WTC11 (cell line): ENCODE results near the gene RIMS4. TPM values are rescaled to one million over a fixed set of nuclear protein-coding genes. Genes with fewer than 3 reads are reported as not detected.

ENCODE experiments used
- ATAC-seq: fragments of 200-7000 bp; cut with Tn5 transposase; 2 replicates; pipeline ENCODE4 v1.10.0; 2021; ENCODE audit warnings: mild to moderate bottlenecking, moderate library complexity
- CTCF ChIA-PET: fragments of 300-600 bp; sonication (Branson Sonifier 250); formaldehyde crosslinking; loops from one replicate; lab custom pipeline; 2021; ENCODE audit warnings: antibody characterized with exemption; lab: Charles Lee
- POLR2A ChIA-PET: fragments of 350-600 bp; sonication (Branson Sonifier 250); formaldehyde crosslinking; loops from one replicate; lab custom pipeline; 2021; ENCODE audit warnings: antibody characterized with exemption; lab: Charles Lee
- DNase-seq: peaks from one replicate; pipeline ENCODE4 v3.0.0; 2021; ENCODE audit warnings: low spot score
- H3K27ac Mint-ChIP-seq: 2 replicates; pipeline ENCODE4 v1.8.0; 2021; ENCODE audit warnings: mixed read lengths
- H3K27me3 Mint-ChIP-seq: 2 replicates; pipeline ENCODE4 v1.8.0; 2021; ENCODE audit warnings: low read depth, mild to moderate bottlenecking, moderate library complexity, mixed read lengths
- H3K36me3 Mint-ChIP-seq: 2 replicates; pipeline ENCODE4 v1.8.0; 2021; ENCODE audit warnings: mixed read lengths
- H3K4me1 Mint-ChIP-seq: 2 replicates; pipeline ENCODE4 v1.8.0; 2022; ENCODE audit warnings: mixed read lengths
- H3K4me3 Mint-ChIP-seq: 2 replicates; pipeline ENCODE4 v1.8.0; 2021; ENCODE audit warnings: mild to moderate bottlenecking, moderate library complexity, mixed read lengths
- H3K9me3 Mint-ChIP-seq: 2 replicates; pipeline ENCODE4 v1.8.0; 2021; ENCODE audit warnings: mixed read lengths
- CREM ChIP-seq: sonication (generic); formaldehyde crosslinking; IDR thresholded peaks from 2 replicates; pipeline ENCODE4 v1.8.1; 2022; ENCODE audit warnings: mild to moderate bottlenecking, missing genetic modification reagents, moderate library complexity
- FOXK1 ChIP-seq: sonication (generic); formaldehyde crosslinking; IDR thresholded peaks from 2 replicates; pipeline ENCODE4 v1.8.0; 2022; ENCODE audit warnings: mild to moderate bottlenecking, moderate library complexity, missing genetic modification reagents
- JUN ChIP-seq: sonication (generic); formaldehyde crosslinking; IDR thresholded peaks from 2 replicates; pipeline ENCODE4 v1.8.0; 2023; ENCODE audit warnings: mild to moderate bottlenecking, missing genetic modification reagents
- RELA ChIP-seq: sonication (generic); formaldehyde crosslinking; IDR thresholded peaks from 2 replicates; pipeline ENCODE4 v1.8.1; 2022; ENCODE audit warnings: missing genetic modification reagents, mild to moderate bottlenecking, borderline replicate concordance
- RORB ChIP-seq: fragments of 250-450 bp; sonication (Bioruptor Pico); IDR thresholded peaks from 2 replicates; pipeline ENCODE4 v1.9.0; 2021; ENCODE audit warnings: mild to moderate bottlenecking
- SOX15 ChIP-seq: fragments of 250-450 bp; sonication (Bioruptor Pico); IDR thresholded peaks from 2 replicates; pipeline ENCODE4 v1.9.0; 2021; ENCODE audit warnings: mild to moderate bottlenecking
- ZNF121 ChIP-seq: sonication (generic); formaldehyde crosslinking; IDR thresholded peaks from 2 replicates; pipeline ENCODE4 v1.8.0; 2023; ENCODE audit warnings: missing genetic modification reagents
- ZNF232 ChIP-seq: sonication (generic); formaldehyde crosslinking; IDR thresholded peaks from 2 replicates; pipeline ENCODE4 v1.8.0; 2022; ENCODE audit warnings: mild to moderate bottlenecking, missing genetic modification reagents
- ZNF263 ChIP-seq: sonication (generic); formaldehyde crosslinking; IDR thresholded peaks from 2 replicates; pipeline ENCODE4 v1.8.1; 2022; ENCODE audit warnings: low read depth, mild to moderate bottlenecking, moderate library complexity, missing genetic modification reagents
- ZNF416 ChIP-seq: fragments of 250-450 bp; sonication (Bioruptor Pico); IDR thresholded peaks from 2 replicates; pipeline ENCODE4 v1.9.0; 2021; ENCODE audit warnings: mild to moderate bottlenecking, inconsistent platforms
- ZNF671 ChIP-seq: fragments of 250-450 bp; sonication (Bioruptor Pico); IDR thresholded peaks from 2 replicates; pipeline ENCODE4 v1.8.0; 2021; ENCODE audit warnings: mild to moderate bottlenecking
- total RNA-seq: library from RNA; stranded (reverse); gene quantifications from 3 replicates; pipeline ENCODE4 v1.2.3, GENCODE V29; 2021
- TF ChIP-seq, protein P1 (sequence below): fragments of 250-450 bp; sonication (Bioruptor Pico); IDR thresholded peaks from 2 replicates; pipeline ENCODE4 v1.9.0; 2021; ENCODE audit warnings: moderate library complexity, mild to moderate bottlenecking, inconsistent platforms, borderline replicate concordance
- TF ChIP-seq, protein P2 (sequence below): fragments of 200-600 bp; IDR thresholded peaks from 2 replicates; pipeline ENCODE4 v1.8.0; 2022; ENCODE audit warnings: antibody characterized with exemption
- TF ChIP-seq, protein P3 (sequence below): sonication (generic); formaldehyde crosslinking; IDR thresholded peaks from 2 replicates; pipeline ENCODE4 v1.8.1; 2023; ENCODE audit warnings: mild to moderate bottlenecking, missing genetic modification reagents, moderate library complexity
- TF ChIP-seq, protein P4 (sequence below): sonication (generic); formaldehyde crosslinking; IDR thresholded peaks from 2 replicates; pipeline ENCODE4 v1.8.0; 2022; ENCODE audit warnings: mild to moderate bottlenecking, missing genetic modification reagents
- TF ChIP-seq, protein P5 (sequence below): fragments of 250-450 bp; sonication (Bioruptor Pico); conservative IDR thresholded peaks from 2 replicates; pipeline ENCODE4 v1.9.0; 2021; ENCODE audit warnings: mild to moderate bottlenecking
- TF ChIP-seq, protein P6 (sequence below): sonication (generic); formaldehyde crosslinking; IDR thresholded peaks from 2 replicates; pipeline ENCODE4 v1.8.1; 2022; ENCODE audit warnings: mild to moderate bottlenecking, missing genetic modification reagents, moderate library complexity, borderline replicate concordance

RIMS4 gene
- total RNA-seq, 1 experiment from 2014 or later: 24.8 TPM

DNA sequence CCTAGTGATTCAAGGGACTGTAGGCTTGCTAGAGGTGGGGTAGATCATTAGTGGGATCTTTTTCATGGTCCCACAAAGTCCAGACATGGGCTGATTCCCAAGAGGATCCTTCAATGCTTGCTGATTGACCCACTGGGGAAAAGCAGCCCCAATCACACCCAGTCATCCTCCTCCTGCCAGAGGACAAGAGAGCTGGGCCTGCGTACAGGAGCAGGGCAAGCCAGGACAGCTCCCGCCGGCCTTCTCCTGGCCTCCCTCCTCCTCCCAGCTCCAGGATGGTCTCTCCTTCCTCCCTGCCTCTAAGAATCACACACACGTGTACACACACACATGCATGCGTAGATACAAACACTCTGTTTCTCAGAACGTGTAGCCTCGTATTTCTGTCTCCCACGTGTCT, 37.7 kb downstream of the RIMS4 start:
- H3K27ac Mint-ChIP-seq: no peak overlapping the region
- ChIA-PET CTCF (interaction anchor here (0.6 to 3.4 kb wide), 2 partner anchors 12 to 25 kb away, joined by 3 to 8 read pairs; no protein-coding TSS in a partner anchor), POLR2A (no interaction called here)
- H3K9me3 Mint-ChIP-seq: no peaks in the 10 kb centered on the region
- H3K4me1 Mint-ChIP-seq: no peaks in the 10 kb centered on the region
- no peak for ATAC-seq
- TF ChIP-seq ZNF416 (no peak), RELA (CRISPR knock-in tag) (no peak), FOXK1 (CRISPR knock-in tag) (no peak), ZNF263 (CRISPR knock-in tag) (no peak), SOX15 (no peak)
- TF ChIP-seq, protein P1, sequence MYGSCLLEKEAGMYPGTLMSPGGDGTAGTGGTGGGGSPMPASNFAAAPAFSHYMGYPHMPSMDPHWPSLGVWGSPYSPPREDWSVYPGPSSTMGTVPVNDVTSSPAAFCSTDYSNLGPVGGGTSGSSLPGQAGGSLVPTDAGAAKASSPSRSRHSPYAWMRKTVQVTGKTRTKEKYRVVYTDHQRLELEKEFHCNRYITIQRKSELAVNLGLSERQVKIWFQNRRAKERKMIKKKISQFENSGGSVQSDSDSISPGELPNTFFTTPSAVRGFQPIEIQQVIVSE (CRISPR knock-in tag): no peak
- TF ChIP-seq, protein P2, sequence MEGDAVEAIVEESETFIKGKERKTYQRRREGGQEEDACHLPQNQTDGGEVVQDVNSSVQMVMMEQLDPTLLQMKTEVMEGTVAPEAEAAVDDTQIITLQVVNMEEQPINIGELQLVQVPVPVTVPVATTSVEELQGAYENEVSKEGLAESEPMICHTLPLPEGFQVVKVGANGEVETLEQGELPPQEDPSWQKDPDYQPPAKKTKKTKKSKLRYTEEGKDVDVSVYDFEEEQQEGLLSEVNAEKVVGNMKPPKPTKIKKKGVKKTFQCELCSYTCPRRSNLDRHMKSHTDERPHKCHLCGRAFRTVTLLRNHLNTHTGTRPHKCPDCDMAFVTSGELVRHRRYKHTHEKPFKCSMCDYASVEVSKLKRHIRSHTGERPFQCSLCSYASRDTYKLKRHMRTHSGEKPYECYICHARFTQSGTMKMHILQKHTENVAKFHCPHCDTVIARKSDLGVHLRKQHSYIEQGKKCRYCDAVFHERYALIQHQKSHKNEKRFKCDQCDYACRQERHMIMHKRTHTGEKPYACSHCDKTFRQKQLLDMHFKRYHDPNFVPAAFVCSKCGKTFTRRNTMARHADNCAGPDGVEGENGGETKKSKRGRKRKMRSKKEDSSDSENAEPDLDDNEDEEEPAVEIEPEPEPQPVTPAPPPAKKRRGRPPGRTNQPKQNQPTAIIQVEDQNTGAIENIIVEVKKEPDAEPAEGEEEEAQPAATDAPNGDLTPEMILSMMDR: no peak
- TF ChIP-seq, protein P3, sequence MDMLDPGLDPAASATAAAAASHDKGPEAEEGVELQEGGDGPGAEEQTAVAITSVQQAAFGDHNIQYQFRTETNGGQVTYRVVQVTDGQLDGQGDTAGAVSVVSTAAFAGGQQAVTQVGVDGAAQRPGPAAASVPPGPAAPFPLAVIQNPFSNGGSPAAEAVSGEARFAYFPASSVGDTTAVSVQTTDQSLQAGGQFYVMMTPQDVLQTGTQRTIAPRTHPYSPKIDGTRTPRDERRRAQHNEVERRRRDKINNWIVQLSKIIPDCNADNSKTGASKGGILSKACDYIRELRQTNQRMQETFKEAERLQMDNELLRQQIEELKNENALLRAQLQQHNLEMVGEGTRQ (CRISPR knock-in tag): no peak
- TF ChIP-seq, protein P4, sequence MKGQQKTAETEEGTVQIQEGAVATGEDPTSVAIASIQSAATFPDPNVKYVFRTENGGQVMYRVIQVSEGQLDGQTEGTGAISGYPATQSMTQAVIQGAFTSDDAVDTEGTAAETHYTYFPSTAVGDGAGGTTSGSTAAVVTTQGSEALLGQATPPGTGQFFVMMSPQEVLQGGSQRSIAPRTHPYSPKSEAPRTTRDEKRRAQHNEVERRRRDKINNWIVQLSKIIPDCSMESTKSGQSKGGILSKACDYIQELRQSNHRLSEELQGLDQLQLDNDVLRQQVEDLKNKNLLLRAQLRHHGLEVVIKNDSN (CRISPR knock-in tag): no peak
- DNase-seq: no peak
- H3K4me3 Mint-ChIP-seq: no peak overlapping the region
- H3K36me3 Mint-ChIP-seq: no peaks in the 10 kb centered on the region
- H3K27me3 Mint-ChIP-seq: no peaks in the 10 kb centered on the region

DNA sequence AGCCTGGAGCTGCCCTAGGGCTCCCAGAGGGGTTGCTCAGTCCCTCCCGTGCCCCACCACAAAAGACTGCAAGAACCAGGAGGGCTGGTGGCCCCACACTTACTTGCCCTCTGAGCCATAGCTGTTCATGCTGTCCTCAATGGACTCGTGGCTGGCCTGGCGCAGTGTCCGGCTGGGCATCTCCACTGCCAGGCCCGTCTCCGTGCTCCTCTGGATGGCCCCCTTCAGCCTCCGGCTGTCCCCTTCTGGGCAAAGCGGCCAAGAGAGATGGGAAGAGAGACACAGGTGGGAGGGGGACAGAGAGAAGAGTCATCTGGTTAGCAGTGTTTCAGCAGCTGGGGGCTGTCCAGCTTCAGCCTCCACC, 39.2 kb downstream of the RIMS4 start:
- POLR2A ChIA-PET: no interaction called here
- DNase-seq: no peak
- Mint-ChIP-seq H3K4me3 (no peak overlapping the region), H3K36me3 (no peaks in the 10 kb centered on the region)
- TF ChIP-seq ZNF671 (CRISPR knock-in tag): no peak
- TF ChIP-seq, protein P5, sequence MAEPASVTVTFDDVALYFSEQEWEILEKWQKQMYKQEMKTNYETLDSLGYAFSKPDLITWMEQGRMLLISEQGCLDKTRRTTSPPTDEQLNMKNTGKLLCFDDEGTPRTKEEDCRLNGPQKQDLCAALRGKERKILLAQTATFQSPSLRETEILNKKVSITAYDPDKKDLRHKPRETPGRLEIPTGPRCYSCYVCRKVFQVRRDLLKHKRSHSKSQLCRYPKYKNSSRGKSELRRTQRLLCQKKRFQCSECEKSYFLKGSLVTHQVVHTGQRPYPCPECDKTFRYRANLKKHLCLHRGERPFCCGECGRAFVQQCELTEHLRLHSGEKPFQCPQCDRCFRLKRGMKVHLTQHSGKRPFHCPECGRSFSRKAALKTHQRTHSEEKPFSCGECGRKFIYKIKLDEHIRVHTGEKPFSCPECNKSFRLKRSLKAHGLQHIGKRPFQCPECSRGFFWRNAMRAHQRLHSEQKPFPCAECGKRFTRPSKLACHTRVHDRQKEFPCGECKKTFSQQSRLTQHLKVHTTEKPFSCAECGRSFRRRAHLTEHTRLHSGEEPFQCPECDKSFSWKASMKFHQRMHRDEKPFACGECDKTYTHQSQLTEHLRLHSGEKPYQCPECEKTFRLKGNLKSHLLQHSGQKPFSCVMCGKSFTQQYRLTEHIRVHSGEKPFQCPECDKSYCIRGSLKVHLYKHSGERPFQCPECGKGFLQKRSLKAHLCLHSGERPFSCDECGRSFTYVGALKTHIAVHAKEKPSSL (CRISPR knock-in tag): no peak
- no peak for TF ChIP-seq ZNF121 (CRISPR knock-in tag)
- TF ChIP-seq, protein P1 (CRISPR knock-in tag): no peak
- TF ChIP-seq, protein P2: no peak
- TF ChIP-seq, protein P6, sequence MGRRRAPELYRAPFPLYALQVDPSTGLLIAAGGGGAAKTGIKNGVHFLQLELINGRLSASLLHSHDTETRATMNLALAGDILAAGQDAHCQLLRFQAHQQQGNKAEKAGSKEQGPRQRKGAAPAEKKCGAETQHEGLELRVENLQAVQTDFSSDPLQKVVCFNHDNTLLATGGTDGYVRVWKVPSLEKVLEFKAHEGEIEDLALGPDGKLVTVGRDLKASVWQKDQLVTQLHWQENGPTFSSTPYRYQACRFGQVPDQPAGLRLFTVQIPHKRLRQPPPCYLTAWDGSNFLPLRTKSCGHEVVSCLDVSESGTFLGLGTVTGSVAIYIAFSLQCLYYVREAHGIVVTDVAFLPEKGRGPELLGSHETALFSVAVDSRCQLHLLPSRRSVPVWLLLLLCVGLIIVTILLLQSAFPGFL: no peak
- no peak for TF ChIP-seq RORB (CRISPR knock-in tag)
- no peak for TF ChIP-seq JUN
- TF ChIP-seq CREM (CRISPR knock-in tag): no peak
- no peak for TF ChIP-seq ZNF232 (CRISPR knock-in tag)
- TF ChIP-seq, all 79 proteins: peak for 0
- CTCF ChIA-PET: interaction anchor here (1.0 to 3.4 kb wide), 2 partner anchors 23 to 114 kb away, joined by 3 to 8 read pairs; partner anchors contain the start of gene YWHAB
- H3K4me1 Mint-ChIP-seq: no peaks in the 10 kb centered on the region
- H3K27ac Mint-ChIP-seq: no peak overlapping the region
- H3K27me3 Mint-ChIP-seq: no peaks in the 10 kb centered on the region
- no peaks in the 10 kb centered on the region for H3K9me3 Mint-ChIP-seq
- no peak for ATAC-seq
